K562 treated with DMSO at 1 percent for 48 hours (cell line): ENCODE data around the gene RIN3. TPM values are rescaled to one million over a fixed set of nuclear protein-coding genes. Genes with fewer than 3 reads are reported as not detected.

Experiments
- total RNA-seq: library from RNA; unstranded; fragments of 300-600 nt; gene quantifications from 2 replicates; pipeline ENCODE4 v1.2.3, GENCODE V29; 2022; ENCODE audit warnings: low replicate concordance; ENCODE audit errors: extremely low read depth

Gene RIN3, protein sequence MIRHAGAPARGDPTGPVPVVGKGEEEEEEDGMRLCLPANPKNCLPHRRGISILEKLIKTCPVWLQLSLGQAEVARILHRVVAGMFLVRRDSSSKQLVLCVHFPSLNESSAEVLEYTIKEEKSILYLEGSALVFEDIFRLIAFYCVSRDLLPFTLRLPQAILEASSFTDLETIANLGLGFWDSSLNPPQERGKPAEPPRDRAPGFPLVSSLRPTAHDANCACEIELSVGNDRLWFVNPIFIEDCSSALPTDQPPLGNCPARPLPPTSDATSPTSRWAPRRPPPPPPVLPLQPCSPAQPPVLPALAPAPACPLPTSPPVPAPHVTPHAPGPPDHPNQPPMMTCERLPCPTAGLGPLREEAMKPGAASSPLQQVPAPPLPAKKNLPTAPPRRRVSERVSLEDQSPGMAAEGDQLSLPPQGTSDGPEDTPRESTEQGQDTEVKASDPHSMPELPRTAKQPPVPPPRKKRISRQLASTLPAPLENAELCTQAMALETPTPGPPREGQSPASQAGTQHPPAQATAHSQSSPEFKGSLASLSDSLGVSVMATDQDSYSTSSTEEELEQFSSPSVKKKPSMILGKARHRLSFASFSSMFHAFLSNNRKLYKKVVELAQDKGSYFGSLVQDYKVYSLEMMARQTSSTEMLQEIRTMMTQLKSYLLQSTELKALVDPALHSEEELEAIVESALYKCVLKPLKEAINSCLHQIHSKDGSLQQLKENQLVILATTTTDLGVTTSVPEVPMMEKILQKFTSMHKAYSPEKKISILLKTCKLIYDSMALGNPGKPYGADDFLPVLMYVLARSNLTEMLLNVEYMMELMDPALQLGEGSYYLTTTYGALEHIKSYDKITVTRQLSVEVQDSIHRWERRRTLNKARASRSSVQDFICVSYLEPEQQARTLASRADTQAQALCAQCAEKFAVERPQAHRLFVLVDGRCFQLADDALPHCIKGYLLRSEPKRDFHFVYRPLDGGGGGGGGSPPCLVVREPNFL
- total RNA-seq, result not detected in 2 replicates

DNA sequence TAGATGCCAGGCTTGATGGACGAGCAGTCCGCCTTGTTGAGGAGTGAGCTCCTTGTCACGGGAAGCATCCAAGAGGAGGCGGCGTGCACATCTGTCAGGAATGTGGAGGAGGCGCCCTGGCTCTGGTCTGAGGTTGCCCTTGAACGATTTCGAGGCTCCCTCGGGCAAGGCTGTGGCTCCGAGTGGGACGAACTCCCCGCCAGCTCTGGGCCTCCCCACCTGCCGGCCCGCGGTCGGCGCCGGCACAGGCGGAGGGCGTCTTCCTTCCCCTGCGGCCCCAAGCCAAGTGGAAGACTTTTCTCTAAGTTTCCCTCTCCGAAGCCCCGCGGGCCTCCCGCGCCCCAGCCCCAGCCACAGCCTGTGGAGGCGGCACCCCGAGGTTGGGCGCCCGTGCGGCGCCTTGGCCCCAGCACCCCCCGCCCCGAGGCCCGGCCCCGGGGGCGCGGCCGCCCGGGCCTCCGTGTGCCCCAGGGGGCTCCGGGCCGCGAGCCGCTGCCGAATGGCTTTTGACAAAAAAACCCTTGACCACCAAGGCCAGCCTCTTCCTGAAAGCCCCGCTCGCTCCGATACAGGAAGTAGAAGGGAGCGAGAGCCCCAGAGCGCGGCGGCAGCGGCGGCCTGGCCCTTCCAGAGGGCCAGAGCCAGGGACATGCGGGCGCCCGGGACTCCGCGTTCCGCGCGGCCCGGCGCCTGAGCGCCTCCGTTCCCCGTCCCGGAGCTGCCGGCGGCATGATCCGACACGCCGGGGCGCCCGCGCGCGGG, at the start of gene RIN3:
TSS of gene RIN3 (plus strand) at position 578 of the 762 bp plus-strand sequence. CDS start at position 730, 152 bp downstream.

Other genes with a start within 250 kb of the RIN3 start
- not detected in 2 replicates for gene SLC24A4, start 190.6 kb upstream of the RIN3 start, total RNA-seq
- gene LGMN, start 234.8 kb downstream of the RIN3 start, total RNA-seq, result not detected in 2 replicates